HUDEP-2 (cell line): ENCODE measurements around the gene MYRF.

Experiments
- DNase-seq, 76 experiments: peaks; one replicate each; lab custom pipeline; 2025; ENCODE audit not compliant: unreplicated experiment in 76 of 76; lab: John Stamatoyannopoulos, UW

MYRF gene

GRCh38 chr11:61834278-61835048 is 82.0 kb downstream of the MYRF start:
- DNase-seq: peak in 75 of 76 experiments; percentile 72 to 98 (median 94)

DNA sequence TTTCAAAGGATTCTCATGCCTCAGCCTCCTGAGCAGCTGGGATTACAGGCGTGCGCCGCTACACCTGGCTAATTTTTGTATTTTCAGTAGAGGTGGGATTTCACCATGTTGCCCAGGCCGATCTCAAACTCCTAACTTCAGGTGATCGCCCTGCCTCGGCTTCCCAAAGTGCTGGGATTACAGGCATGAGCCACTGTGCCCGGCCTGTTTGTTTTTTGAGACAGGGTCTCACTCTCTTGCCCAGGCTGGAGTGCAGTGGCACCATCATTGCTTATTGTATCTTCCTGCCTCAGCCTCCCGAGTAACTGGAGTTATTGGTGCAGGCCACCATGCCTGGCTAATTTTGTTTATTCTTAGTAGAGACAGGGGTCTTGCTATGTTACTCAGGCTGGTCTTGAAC is 83.8 kb downstream of the MYRF start:
- no peak for DNase-seq

GRCh38 chr11:61837411-61838005 is 85.1 kb downstream of the MYRF start:
- no peak for DNase-seq
